Transverse colon (tissue), 3 donors: ENCODE results near the gene ARMC6.

Experiments used
- POLR2A ChIP-seq: fragments of 450-650 bp; IDR thresholded peaks from one replicate; pipeline ENCODE4 v1.6.1; 2016; ENCODE audit warnings: antibody characterized with exemption, mild to moderate bottlenecking, moderate library complexity
- TF ChIP-seq, protein P1 (sequence below), 5 experiments: fragments of 200-600 bp in 3 of 5; fragments of 450-650 bp in 2 of 5; sonication (generic) in 3 of 5; IDR thresholded peaks; 1 replicate in 2 of 5; 2 replicates in 3 of 5; pipeline ENCODE4 v1.5.1; 2016 to 2017; ENCODE audit warnings: antibody characterized with exemption in 5 of 5, inconsistent platforms in 3 of 5, mild to moderate bottlenecking in 2 of 5, moderate library complexity in 1 of 5

DNA sequence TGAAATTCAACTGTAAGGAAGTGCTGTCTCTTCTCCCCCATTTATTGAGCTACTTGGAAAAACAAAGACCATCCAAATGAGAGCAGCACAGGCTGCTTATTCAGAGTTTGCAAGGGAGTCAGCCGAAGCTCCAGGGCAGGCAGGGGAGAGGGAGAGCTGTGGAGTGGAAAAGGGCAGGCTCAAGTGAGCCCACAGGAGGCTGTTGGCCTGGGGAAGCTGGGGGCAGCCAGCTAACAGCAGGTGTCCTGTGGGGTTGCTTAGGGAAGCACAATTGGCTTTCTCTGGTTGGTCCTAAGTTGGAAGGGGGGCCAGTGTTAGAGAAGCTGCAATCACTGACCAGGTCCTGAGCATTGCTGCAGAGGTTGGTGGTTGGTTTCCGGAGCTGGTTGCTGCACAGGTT lies 54.3 kb downstream of the ARMC6 start:
- TF ChIP-seq, protein P1, sequence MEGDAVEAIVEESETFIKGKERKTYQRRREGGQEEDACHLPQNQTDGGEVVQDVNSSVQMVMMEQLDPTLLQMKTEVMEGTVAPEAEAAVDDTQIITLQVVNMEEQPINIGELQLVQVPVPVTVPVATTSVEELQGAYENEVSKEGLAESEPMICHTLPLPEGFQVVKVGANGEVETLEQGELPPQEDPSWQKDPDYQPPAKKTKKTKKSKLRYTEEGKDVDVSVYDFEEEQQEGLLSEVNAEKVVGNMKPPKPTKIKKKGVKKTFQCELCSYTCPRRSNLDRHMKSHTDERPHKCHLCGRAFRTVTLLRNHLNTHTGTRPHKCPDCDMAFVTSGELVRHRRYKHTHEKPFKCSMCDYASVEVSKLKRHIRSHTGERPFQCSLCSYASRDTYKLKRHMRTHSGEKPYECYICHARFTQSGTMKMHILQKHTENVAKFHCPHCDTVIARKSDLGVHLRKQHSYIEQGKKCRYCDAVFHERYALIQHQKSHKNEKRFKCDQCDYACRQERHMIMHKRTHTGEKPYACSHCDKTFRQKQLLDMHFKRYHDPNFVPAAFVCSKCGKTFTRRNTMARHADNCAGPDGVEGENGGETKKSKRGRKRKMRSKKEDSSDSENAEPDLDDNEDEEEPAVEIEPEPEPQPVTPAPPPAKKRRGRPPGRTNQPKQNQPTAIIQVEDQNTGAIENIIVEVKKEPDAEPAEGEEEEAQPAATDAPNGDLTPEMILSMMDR (IDR thresholded peaks at IDR 0.05): no peak
- TF ChIP-seq POLR2A: no peak
